ENCODE data around the gene FAM47C. TPM values are rescaled to one million over a fixed set of nuclear protein-coding genes. Genes with fewer than 3 reads are reported as not detected.

Gene FAM47C
- total and polyA plus RNA-seq, 2 of the 4 experiments (the other 2 are of a cell fraction) = not detected

GRCh38 chrX:37060999-37061398 lies 52.8 kb downstream of the FAM47C start:
- intact Hi-C loops (cut with micrococcal nuclease) = no loop called here
- no CpG with 5 or more reads among the region's 3 CpGs for WGBS, 2 experiments (ENCODE audit: extremely low coverage in 2 of 2, insufficient read length in 1 of 2)
- no peaks in the 10 kb centered on the region for H3K79me1 ChIP-seq (ENCODE audit: low read depth in 1 of 2, low read length in 2 of 2)

More at GRCh38 chrX:37060999-37061398, 52.8 kb downstream of the FAM47C start:
- H4K20me1 ChIP-seq (ENCODE audit: insufficient read depth, low read length) = no peaks in the 10 kb centered on the region
- no peak overlapping the region for H3K14ac ChIP-seq (replicated peaks; ENCODE audit: low read depth, low read length)
- H3K9ac ChIP-seq (ENCODE audit: low read depth, low read length) = no peak overlapping the region
- H3K9me1 ChIP-seq (ENCODE audit: insufficient read depth, low read length) = no peaks in the 10 kb centered on the region
- no peak overlapping the region for H2BK15ac ChIP-seq (ENCODE audit: low read depth, low read length)
- no peak overlapping the region for H2AK9ac ChIP-seq (replicated peaks; ENCODE audit: low read depth, low read length, poor library complexity)
- no peak overlapping the region for H4K8ac ChIP-seq (ENCODE audit: low read depth in 2 of 2, low read length in 2 of 2)
- H2AK5ac ChIP-seq (ENCODE audit: low read depth, low read length) = no peak overlapping the region
- no peak overlapping the region for H3K56ac ChIP-seq (ENCODE audit: extremely low read depth, insufficient read depth, low read length)
- H2BK20ac ChIP-seq (ENCODE audit: low read depth, low read length) = no peak overlapping the region
- DNase-seq = peak; percentile 41
- no peak overlapping the region for H3K18ac ChIP-seq (ENCODE audit: low read depth, low read length)
- H2BK120ac ChIP-seq (ENCODE audit: low read depth, low read length) = no peak overlapping the region
- no peak overlapping the region for H3K4me2 ChIP-seq (ENCODE audit: low read depth, low read length)
- in situ Hi-C loops (cut with MboI; ENCODE audit: low sequenced_read_pairs) (no loop called here), dilution Hi-C loops (cut with HindIII; ENCODE audit: low sequenced_read_pairs, unreplicated experiment) (no loop called here)
- H4K91ac ChIP-seq (ENCODE audit: insufficient read depth, low read depth, low read length) = no peak overlapping the region
- H2AFZ ChIP-seq (replicated peaks; ENCODE audit: low read length, poor library complexity) = no peak overlapping the region
- H3K9me3 ChIP-seq (ENCODE audit: control insufficient read depth, insufficient read depth, low read length) = no peaks in the 10 kb centered on the region
- ChIA-PET POLR2A (ENCODE audit: unreplicated experiment) (no interaction called here), CTCF (no interaction called here)
- no peak overlapping the region for H3K4me3 ChIP-seq (ENCODE audit: insufficient read depth, low read depth, low read length)
- peak; percentile 74 for ATAC-seq (ENCODE audit: low read depth)
- H3K4ac ChIP-seq (ENCODE audit: low read depth, low read length) = no peak overlapping the region
- BruUV-seq (replicated peaks) = no TSS peak
- H3K27me3 ChIP-seq (ENCODE audit: control insufficient read depth, insufficient read depth, low read length) = no peaks in the 10 kb centered on the region
- H4K5ac ChIP-seq (ENCODE audit: low read depth, low read length) = no peak overlapping the region
- H2BK5ac ChIP-seq (ENCODE audit: low read depth, low read length, poor library complexity, severe bottlenecking) = no peak overlapping the region
- H3K27ac ChIP-seq (ENCODE audit: insufficient read depth, low read length) = no peak overlapping the region
- no peaks in the 10 kb centered on the region for H3K4me1 ChIP-seq (ENCODE audit: control insufficient read depth, insufficient read depth, low read length)
- no peaks in the 10 kb centered on the region for H3K36me3 ChIP-seq (ENCODE audit: control insufficient read depth, insufficient read depth, low read length)
- no peak overlapping the region for H3K23ac ChIP-seq (ENCODE audit: low read depth, low read length)
- TF ChIP-seq SMC3 (IDR thresholded peaks at IDR 0.05; ENCODE audit: low read depth, low read length) = peak; percentile 33; the same call in 1 of the 2 replicates
- TF ChIP-seq POLR2A (IDR thresholded peaks at IDR 0.05; ENCODE audit: low read depth, low read length) = no peak
- no peak for TF ChIP-seq CHD1 (IDR thresholded peaks at IDR 0.05; ENCODE audit: low read depth, low read length)
- no peak for TF ChIP-seq NFE2L2 (IDR thresholded peaks at IDR 0.05; ENCODE audit: low read depth, low read length)
- no peak for TF ChIP-seq CEBPB (IDR thresholded peaks at IDR 0.05; ENCODE audit: low read depth, low read length)
- no peak for TF ChIP-seq USF2 (IDR thresholded peaks at IDR 0.05; ENCODE audit: low read depth, low read length)
- peak; percentile 49 for TF ChIP-seq CTCF (conservative IDR thresholded peaks at IDR 0.05; ENCODE audit: low read depth, low read length)
- peak; percentile 42; the same call in 1 of the 2 replicates for TF ChIP-seq RAD21 (IDR thresholded peaks at IDR 0.05; ENCODE audit: low read length)
- no peak for TF ChIP-seq BHLHE40 (IDR thresholded peaks at IDR 0.05; ENCODE audit: low read depth, low read length)
- no peak for TF ChIP-seq RCOR1 (IDR thresholded peaks at IDR 0.05; ENCODE audit: insufficient replicate concordance, low read length)

Measured in IMR-90 (cell line).